Cardiac muscle cell (in vitro differentiated cells and primary cell): ENCODE measurements around the gene CADPS2. TPM values are rescaled to one million over a fixed set of nuclear protein-coding genes. Genes with fewer than 3 reads are reported as not detected.

Experiments used
- DNase-seq, 2 donors: peaks; one replicate each; pipeline versions ENCODE4 v3.0.0 to v3.0.0-alpha.2; 2010 to 2017; ENCODE audit warnings: low read depth in 1 of 2, low spot score in 1 of 2
- H3K27ac ChIP-seq: fragments of 200-600 bp; sonication (generic); 2 replicates; pipeline ENCODE4 v1.5.1; 2016
- H3K27me3 ChIP-seq: fragments of 200-600 bp; sonication (generic); 2 replicates; pipeline ENCODE4 v1.6.0; 2016; ENCODE audit warnings: control low read depth
- H3K36me3 ChIP-seq: fragments of 200-600 bp; sonication (generic); 2 replicates; pipeline ENCODE4 v1.5.1; 2016; ENCODE audit warnings: control low read depth
- H3K4me1 ChIP-seq: fragments of 200-600 bp; sonication (generic); 2 replicates; pipeline ENCODE4 v1.8.1; 2017; ENCODE audit warnings: low read depth, mild to moderate bottlenecking, mixed run types
- H3K4me3 ChIP-seq: fragments of 200-600 bp; sonication (generic); 2 replicates; pipeline ENCODE4 v1.5.1; 2016; ENCODE audit warnings: mild to moderate bottlenecking
- H3K9me3 ChIP-seq: fragments of 200-600 bp; sonication (generic); 2 replicates; pipeline ENCODE4 v1.5.1; 2017; ENCODE audit warnings: low read depth, mild to moderate bottlenecking, control low read depth
- CTCF ChIP-seq: IDR thresholded peaks from 2 replicates; pipeline ENCODE4 v1.5.1; 2012; ENCODE audit warnings: low read depth, mild to moderate bottlenecking, low read length
- polyA plus RNA-seq: library from polyadenylated mRNA; unstranded; fragments of >200 nt; fragmentation: Nextera tagmentation; extraction: Ambion mirVana; gene quantifications from 2 replicates; pipeline ENCODE4 v1.2.1, GENCODE V29; 2016
- total RNA-seq: library from RNA; depleted of rRNA; stranded (reverse); fragments of >200 nt; gene quantifications from 2 replicates; pipeline ENCODE4 v1.2.3, GENCODE V29; 2016

The CADPS2 gene
- 15.0 and 17.3 TPM in 2 replicates for total RNA-seq
- 12.2 and 17.2 TPM in 2 replicates for polyA plus RNA-seq

DNA sequence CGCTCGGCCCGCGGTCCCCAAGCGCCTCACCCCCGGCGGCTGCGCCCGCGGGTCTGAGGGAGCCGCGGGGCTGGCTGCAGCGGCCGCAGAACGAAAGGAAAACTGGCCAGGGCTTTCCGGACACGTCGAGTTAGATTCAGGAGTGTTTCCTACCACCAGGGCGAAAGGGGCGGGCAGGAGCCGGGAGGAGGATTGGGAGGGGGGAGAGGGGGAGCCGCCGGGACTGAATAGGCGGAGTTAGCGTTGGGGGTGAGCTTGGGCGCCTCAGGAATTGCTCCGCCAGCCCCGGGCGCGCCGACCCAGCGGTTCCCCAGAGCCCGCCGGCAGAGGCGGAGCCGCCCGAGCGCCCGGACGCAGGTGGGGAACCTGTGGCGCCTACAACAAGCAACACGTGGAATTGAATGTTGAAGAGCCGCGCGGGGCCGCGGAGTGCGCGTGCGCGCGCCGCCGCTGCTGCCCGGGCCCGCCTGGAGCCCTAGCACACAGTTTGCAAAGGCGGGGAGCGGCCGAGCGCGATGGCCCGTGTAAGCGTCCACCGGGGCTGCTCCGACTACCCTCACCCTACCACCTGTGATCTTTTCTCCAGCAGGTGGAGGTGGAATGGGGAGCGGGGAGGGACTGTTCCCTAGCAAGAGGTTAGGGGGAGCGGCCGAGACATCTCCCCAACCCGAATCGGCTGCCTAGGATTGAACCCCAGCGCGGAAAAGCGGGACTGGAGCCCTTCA lies at the start of gene CADPS2:
Gene CADPS2, minus strand, starts transcription at position 104 of the 725 bp plus-strand sequence. CDS start 123 bp downstream, outside the sequence.
- H3K27me3 ChIP-seq = peaks cover 34% of the 10 kb centered on the region
- TF ChIP-seq CTCF = peak; percentile 25
- peak within 1 kb of the TSS; percentile 82 for H3K27ac ChIP-seq

DNA sequence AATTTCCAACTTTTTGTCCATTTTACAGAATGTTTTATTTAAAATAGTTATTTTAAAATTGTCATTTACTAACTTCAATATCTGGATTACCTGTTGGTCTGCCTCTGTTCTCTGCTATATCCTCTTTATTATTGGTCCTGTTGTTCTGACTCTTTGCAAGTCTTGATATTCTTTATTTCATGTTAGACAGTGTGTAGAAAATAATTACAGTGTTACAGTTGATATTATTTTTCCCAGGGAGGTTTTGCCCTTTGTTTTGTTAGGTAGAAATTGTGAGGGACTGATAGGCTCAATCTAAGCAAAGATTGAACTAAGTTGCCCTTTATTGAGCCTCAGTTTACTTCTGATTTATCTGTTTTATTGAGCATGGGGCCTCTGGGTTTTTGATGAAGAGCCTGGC lies 49.4 kb upstream of the CADPS2 start:
- Histone ChIP-seq H3K9me3 (no peaks in the 10 kb centered on the region), H3K36me3 (no peaks in the 10 kb centered on the region), H3K4me1 (no peaks in the 10 kb centered on the region), H3K27me3 (no peaks in the 10 kb centered on the region), H3K4me3 (no peak overlapping the region), H3K27ac (no peak overlapping the region)
- no peak for TF ChIP-seq CTCF
- no peak for DNase-seq

More for the DNA sequence above, at the start of gene CADPS2:
- Histone ChIP-seq H3K4me3 (peak within 1 kb of the TSS; percentile 84), H3K9me3 (no peaks in the 10 kb centered on the region), H3K4me1 (peaks cover 5% of the 10 kb centered on the region), H3K36me3 (no peaks in the 10 kb centered on the region)
- DNase-seq = peak; percentile 85 to 92

DNA sequence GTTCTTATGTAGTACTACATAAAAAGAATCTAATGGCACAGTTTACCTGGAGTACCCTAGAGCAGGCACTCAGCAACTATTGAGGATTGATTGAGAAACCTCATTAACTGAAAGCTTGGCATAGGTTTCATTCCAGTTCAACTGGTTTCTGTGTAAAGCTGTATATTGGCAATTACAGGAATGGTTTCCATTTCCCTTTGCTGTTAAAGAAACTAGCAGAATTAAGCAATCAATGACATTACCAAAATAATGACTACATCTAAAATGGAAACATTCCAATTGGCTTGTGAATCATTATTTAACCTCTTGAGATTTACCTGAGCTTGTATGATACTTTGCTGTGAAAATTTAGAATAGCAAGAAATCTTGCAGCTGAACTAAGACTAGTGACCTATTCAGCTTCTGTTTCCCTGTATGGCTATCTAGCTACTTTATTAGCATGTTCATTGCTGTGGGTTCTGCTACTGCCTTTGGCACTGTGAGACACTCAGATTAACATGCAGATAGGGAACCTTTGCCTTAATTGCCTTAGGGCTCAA lies 33.5 kb upstream of the CADPS2 start:
- no peak overlapping the region for H3K27ac ChIP-seq
- no peaks in the 10 kb centered on the region for H3K9me3 ChIP-seq
- TF ChIP-seq CTCF = no peak
- DNase-seq = no peak
- H3K36me3 ChIP-seq = no peaks in the 10 kb centered on the region
- H3K4me1 ChIP-seq = no peaks in the 10 kb centered on the region
- no peak overlapping the region for H3K4me3 ChIP-seq
- H3K27me3 ChIP-seq = no peaks in the 10 kb centered on the region

DNA sequence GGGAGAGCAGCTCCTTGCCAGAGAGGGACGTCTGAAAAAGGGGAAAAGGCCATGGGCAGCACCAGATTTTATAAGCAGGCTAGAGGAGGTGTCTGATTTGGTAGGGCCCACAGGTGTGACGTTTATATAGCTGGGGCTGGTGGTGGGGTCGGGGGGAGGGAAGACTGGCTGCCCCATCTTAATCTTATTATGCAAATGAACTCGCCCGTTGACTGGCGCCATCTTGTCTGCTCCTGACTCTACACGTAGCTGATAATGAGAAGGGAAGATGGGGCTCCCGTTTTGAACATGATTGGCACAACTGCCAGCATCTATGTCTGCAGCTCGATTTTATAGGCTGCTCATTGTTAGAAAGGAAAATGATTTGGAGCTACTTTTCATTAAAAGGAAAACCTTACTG lies 28.6 kb upstream of the CADPS2 start:
- DNase-seq = no peak

GRCh38 chr7:122913608-122914007 lies 27.3 kb upstream of the CADPS2 start:
- Histone ChIP-seq H3K4me1 (no peaks in the 10 kb centered on the region), H3K36me3 (no peaks in the 10 kb centered on the region), H3K9me3 (no peaks in the 10 kb centered on the region), H3K27ac (no peak overlapping the region), H3K27me3 (no peaks in the 10 kb centered on the region), H3K4me3 (no peak overlapping the region)
- DNase-seq = no peak
- TF ChIP-seq CTCF = no peak

More for the DNA sequence above, 28.6 kb upstream of the CADPS2 start:
- no peak for TF ChIP-seq CTCF
- Histone ChIP-seq H3K9me3 (no peaks in the 10 kb centered on the region), H3K27me3 (no peaks in the 10 kb centered on the region), H3K27ac (no peak overlapping the region), H3K36me3 (no peaks in the 10 kb centered on the region), H3K4me3 (no peak overlapping the region), H3K4me1 (no peaks in the 10 kb centered on the region)
